Breast epithelium (tissue), 4 donors: Measurements from ENCODE around the gene GALNT10. TPM values are rescaled to one million over a fixed set of nuclear protein-coding genes. Genes with fewer than 3 reads are reported as not detected.

ENCODE experiments used
- DNase-seq, 2 donors: peaks; one replicate each; pipeline ENCODE4 v3.0.0-alpha.2; 2019; ENCODE audit warnings: low spot score in 2 of 2
- H3K27ac ChIP-seq, 2 donors: fragments of 200-600 bp; sonication (generic) in 1 of 2; one replicate each; pipeline ENCODE4 v1.5.1; 2016 to 2019; ENCODE audit warnings: mild to moderate bottlenecking in 1 of 2
- H3K27me3 ChIP-seq, 2 donors: fragments of 200-600 bp; sonication (generic) in 1 of 2; one replicate each; pipeline versions ENCODE4 v1.5.1 to v1.6.0; 2017 to 2019; ENCODE audit warnings: control low read depth in 1 of 2, mild to moderate bottlenecking in 1 of 2
- H3K36me3 ChIP-seq: fragments of 200-600 bp; one replicate; pipeline ENCODE4 v1.5.1; 2019
- H3K4me1 ChIP-seq, 2 donors: fragments of 200-600 bp; sonication (generic); one replicate each; pipeline ENCODE4 v1.5.1; 2016 to 2019; ENCODE audit warnings: control low read depth in 1 of 2
- H3K4me3 ChIP-seq, 3 donors: fragments of 200-600 bp; sonication (generic); 1 replicate in 2 of 3; 2 replicates in 1 of 3; pipeline ENCODE4 v1.5.1; 2016 to 2019; ENCODE audit warnings: mild to moderate bottlenecking in 3 of 3, moderate library complexity in 2 of 3
- H3K9me3 ChIP-seq, 2 donors: fragments of 200-600 bp; sonication (generic) in 1 of 2; one replicate each; pipeline ENCODE4 v1.5.1; 2016 to 2019; ENCODE audit warnings: control low read depth in 1 of 2
- POLR2A ChIP-seq: fragments of 450-650 bp; IDR thresholded peaks from one replicate; pipeline ENCODE4 v1.6.1; 2016; ENCODE audit warnings: antibody characterized with exemption, mild to moderate bottlenecking, moderate library complexity
- POLR2AphosphoS5 ChIP-seq, 3 donors: sonication (generic); formaldehyde crosslinking; IDR thresholded peaks; one replicate each; pipeline ENCODE4 v1.6.1; 2017; ENCODE audit warnings: antibody characterized with exemption in 3 of 3
- intact Hi-C: fragments of 100-400 bp; cut with DNase I; formaldehyde crosslinking; loops from one replicate; pipeline ENCODE4 v1.15.1; 2023; ENCODE audit warnings: low total_unique reads
- total RNA-seq, 3 donors: library from RNA; depleted of rRNA; stranded (reverse); fragments of >200 nt; gene quantifications; one replicate each; pipeline ENCODE4 v1.1.0, GENCODE V29; 2016
- TF ChIP-seq, protein P1 (sequence below), 3 donors: fragments of 450-650 bp; IDR thresholded peaks; one replicate each; pipeline ENCODE4 v1.5.1; 2016 to 2017; ENCODE audit warnings: antibody characterized with exemption in 3 of 3, mild to moderate bottlenecking in 3 of 3, moderate library complexity in 3 of 3

The GALNT10 gene
- total RNA-seq, 3 donors from 2014 or later, result 32.8 to 67.2 (median 34.1) TPM

DNA sequence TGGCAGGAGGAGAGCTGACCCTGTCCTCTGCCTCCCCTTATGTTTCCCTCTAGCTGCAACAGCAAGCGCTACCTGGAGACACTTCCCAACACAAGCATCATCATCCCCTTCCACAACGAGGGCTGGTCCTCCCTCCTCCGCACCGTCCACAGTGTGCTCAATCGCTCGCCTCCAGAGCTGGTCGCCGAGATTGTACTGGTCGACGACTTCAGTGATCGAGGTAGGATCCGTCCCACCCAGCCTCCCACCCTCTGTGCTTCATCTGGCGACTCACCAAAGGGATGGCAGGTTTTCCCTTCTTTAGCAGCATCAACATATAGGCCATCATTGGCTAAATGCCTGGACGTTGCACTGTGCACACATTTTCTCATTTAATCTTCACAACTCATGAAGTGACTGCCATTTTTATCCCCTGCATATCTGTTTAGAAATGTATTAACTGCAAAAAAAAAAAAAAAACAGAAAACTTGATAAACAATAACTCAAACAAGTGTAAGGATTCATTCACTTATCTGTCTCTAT, 139.0 kb downstream of the GALNT10 start:
- H3K9me3 ChIP-seq, result no peaks in the 10 kb centered on the region

DNA sequence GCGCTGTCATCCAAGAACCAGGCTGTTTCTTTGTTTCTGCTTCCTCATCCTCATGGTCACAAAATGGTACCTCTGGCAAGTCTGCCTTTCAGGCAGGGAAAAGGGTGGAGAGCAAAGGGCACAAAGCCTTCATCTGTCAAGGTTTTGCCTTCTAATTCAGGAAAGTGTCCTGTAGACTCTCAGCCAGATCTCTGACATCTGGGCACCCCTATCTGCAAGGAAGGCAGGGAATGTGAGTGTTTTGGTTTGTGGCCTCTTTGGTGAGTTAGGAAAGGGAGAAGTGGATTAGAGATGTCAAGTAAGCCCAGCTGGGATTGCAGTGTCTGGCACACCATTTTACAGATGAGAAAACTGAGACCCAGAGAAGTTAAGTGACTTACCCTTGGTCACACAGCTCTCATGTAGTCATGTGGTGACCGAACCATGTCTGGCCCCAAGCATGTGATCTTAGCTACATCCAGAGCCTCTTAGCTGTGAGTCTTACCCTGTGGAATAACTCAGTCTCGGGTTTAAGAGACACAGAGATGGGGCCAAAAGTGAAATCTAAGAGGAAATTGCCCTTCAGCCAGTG, 139.6 kb downstream of the GALNT10 start:
- no peak overlapping the region for H3K27ac ChIP-seq
- no peak overlapping the region for H3K4me3 ChIP-seq
- H3K27me3 ChIP-seq, result no peaks in the 10 kb centered on the region
- TF ChIP-seq, protein P1, sequence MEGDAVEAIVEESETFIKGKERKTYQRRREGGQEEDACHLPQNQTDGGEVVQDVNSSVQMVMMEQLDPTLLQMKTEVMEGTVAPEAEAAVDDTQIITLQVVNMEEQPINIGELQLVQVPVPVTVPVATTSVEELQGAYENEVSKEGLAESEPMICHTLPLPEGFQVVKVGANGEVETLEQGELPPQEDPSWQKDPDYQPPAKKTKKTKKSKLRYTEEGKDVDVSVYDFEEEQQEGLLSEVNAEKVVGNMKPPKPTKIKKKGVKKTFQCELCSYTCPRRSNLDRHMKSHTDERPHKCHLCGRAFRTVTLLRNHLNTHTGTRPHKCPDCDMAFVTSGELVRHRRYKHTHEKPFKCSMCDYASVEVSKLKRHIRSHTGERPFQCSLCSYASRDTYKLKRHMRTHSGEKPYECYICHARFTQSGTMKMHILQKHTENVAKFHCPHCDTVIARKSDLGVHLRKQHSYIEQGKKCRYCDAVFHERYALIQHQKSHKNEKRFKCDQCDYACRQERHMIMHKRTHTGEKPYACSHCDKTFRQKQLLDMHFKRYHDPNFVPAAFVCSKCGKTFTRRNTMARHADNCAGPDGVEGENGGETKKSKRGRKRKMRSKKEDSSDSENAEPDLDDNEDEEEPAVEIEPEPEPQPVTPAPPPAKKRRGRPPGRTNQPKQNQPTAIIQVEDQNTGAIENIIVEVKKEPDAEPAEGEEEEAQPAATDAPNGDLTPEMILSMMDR (IDR thresholded peaks at IDR 0.05), result no peak
- TF ChIP-seq POLR2AphosphoS5 (IDR thresholded peaks at IDR 0.05) (no peak), POLR2A (no peak)
- intact Hi-C loops, result no loop called here
- H3K36me3 ChIP-seq, result no peaks in the 10 kb centered on the region
- DNase-seq, result no peak
- no peaks in the 10 kb centered on the region for H3K4me1 ChIP-seq
- no peaks in the 10 kb centered on the region for H3K9me3 ChIP-seq

More for the DNA sequence above, 139.0 kb downstream of the GALNT10 start:
- no peak for DNase-seq
- no peaks in the 10 kb centered on the region for H3K36me3 ChIP-seq
- H3K27ac ChIP-seq, result no peak overlapping the region
- H3K4me3 ChIP-seq, result no peak overlapping the region
- intact Hi-C loops, result no loop called here
- H3K27me3 ChIP-seq, result no peaks in the 10 kb centered on the region
- TF ChIP-seq, protein P1 (IDR thresholded peaks at IDR 0.05), result no peak
- TF ChIP-seq POLR2AphosphoS5 (IDR thresholded peaks at IDR 0.05) (no peak), POLR2A (no peak)
- no peaks in the 10 kb centered on the region for H3K4me1 ChIP-seq

DNA sequence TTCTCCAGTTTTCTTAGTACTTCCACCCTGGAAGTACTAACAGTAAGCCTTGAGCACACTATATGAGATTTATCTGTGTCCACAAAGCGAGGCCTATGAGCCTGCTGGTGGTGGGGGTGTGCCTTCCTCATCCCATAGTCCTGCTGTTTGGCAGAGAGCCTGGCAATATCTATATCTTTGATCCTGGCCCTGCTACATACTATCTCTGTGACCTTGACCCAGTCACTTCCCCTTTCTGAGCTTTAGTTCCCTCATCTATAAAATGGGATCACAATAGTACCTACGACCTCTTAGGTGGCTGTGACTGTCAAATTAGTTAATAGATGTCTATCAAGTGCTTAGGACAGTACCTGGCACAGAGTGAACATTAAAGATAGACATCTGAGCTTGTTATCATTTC, 140.7 kb downstream of the GALNT10 start:
- no peak for DNase-seq
- Histone ChIP-seq H3K4me1 (no peaks in the 10 kb centered on the region), H3K9me3 (no peaks in the 10 kb centered on the region), H3K27ac (no peak overlapping the region), H3K4me3 (no peak overlapping the region), H3K36me3 (no peaks in the 10 kb centered on the region), H3K27me3 (no peaks in the 10 kb centered on the region)
- TF ChIP-seq POLR2A (no peak), POLR2AphosphoS5 (IDR thresholded peaks at IDR 0.05) (no peak)
- TF ChIP-seq, protein P1 (IDR thresholded peaks at IDR 0.05), result no peak
- intact Hi-C loops, result no loop called here

DNA sequence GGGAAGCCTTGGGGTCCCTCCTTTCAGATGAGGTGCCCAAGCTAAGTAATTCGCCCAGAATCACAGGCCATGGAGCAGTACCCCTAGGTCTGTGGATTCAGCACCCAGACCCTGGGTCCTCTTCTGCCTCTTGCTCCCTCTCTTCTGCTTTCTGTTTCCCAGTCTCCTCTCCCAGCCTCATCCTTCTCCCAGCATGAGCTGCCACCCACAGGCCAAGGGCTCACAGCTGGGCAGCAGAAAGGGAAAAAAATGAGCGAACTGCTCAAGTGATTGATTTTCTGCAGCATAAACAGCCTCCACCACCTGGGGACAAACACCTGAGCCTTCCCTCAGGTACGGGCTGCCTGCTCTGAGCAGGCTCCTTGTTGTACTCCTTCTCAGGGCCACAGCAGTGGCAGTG, 141.4 kb downstream of the GALNT10 start:
- Histone ChIP-seq H3K27ac (no peak overlapping the region), H3K36me3 (no peaks in the 10 kb centered on the region), H3K4me3 (no peak overlapping the region), H3K9me3 (no peaks in the 10 kb centered on the region), H3K27me3 (no peaks in the 10 kb centered on the region), H3K4me1 (no peaks in the 10 kb centered on the region)
- TF ChIP-seq POLR2A (no peak), POLR2AphosphoS5 (IDR thresholded peaks at IDR 0.05) (no peak)
- intact Hi-C loops, result no loop called here
- no peak for DNase-seq

DNA sequence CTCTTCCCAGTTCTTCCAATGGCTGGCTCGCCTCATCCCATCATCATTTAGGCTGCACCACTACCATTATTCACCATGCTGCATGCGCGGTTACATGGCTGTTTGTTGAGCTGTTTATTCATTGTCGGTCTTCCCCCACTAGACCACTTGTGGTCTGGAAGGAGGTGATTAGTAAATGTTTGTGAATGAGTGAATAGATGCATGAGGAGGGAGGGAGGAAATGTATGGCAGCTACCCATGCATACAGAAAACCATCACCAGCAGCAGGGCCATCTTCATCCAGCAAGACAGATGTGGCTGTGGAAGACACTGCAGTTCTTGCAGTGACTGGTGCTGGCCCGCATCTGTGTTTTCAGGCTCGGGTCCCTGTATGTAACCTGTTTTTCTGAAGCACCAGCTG, 141.9 kb downstream of the GALNT10 start:
- Histone ChIP-seq H3K9me3 (no peaks in the 10 kb centered on the region), H3K4me3 (no peak overlapping the region), H3K27me3 (no peaks in the 10 kb centered on the region), H3K4me1 (no peaks in the 10 kb centered on the region), H3K36me3 (no peaks in the 10 kb centered on the region), H3K27ac (no peak overlapping the region)
- intact Hi-C loops, result no loop called here
- no peak for DNase-seq
- TF ChIP-seq POLR2AphosphoS5 (IDR thresholded peaks at IDR 0.05), result no peak
- TF ChIP-seq, protein P1 (IDR thresholded peaks at IDR 0.05), result no peak
- no peak for TF ChIP-seq POLR2A
